Loucy (cell line): ENCODE results near the gene ANO9.

Source experiments
- H2AFZ ChIP-seq: fragments of 200-600 bp; sonication (generic); 2 replicates; pipeline ENCODE4 v1.6.0; 2016; ENCODE audit warnings: antibody characterized with exemption, mild to moderate bottlenecking, low read length, moderate library complexity
- H3F3A ChIP-seq: fragments of 200-600 bp; 2 replicates; pipeline ENCODE4 v1.6.0; 2016; ENCODE audit warnings: antibody characterized with exemption, low read depth, mild to moderate bottlenecking
- H3K27me3 ChIP-seq: fragments of 200-600 bp; sonication (generic); 2 replicates; pipeline ENCODE4 v1.6.1; 2014; ENCODE audit warnings: low read length, mild to moderate bottlenecking; ENCODE audit not compliant: insufficient read depth, poor library complexity, severe bottlenecking
- H3K36me3 ChIP-seq: fragments of 200-600 bp; sonication (generic); 2 replicates; pipeline ENCODE4 v1.6.1; 2016; ENCODE audit warnings: low read length; ENCODE audit not compliant: insufficient read depth
- H3K4me1 ChIP-seq: fragments of 200-600 bp; sonication (generic); 2 replicates; pipeline ENCODE4 v1.5.1; 2014; ENCODE audit warnings: low read length, mild to moderate bottlenecking; ENCODE audit not compliant: insufficient read depth, poor library complexity, severe bottlenecking
- H3K4me2 ChIP-seq: fragments of 200-600 bp; sonication (generic); 2 replicates; pipeline ENCODE4 v1.6.0; 2014; ENCODE audit warnings: antibody characterized with exemption, low read length, low read depth, mild to moderate bottlenecking; ENCODE audit not compliant: poor library complexity, severe bottlenecking
- H3K4me3 ChIP-seq: fragments of 200-600 bp; sonication (generic); 2 replicates; pipeline ENCODE4 v1.5.1; 2014; ENCODE audit warnings: low read length, mild to moderate bottlenecking, mixed read lengths; ENCODE audit not compliant: poor library complexity, severe bottlenecking
- H3K79me2 ChIP-seq: fragments of 200-600 bp; sonication (generic); 2 replicates; pipeline ENCODE4 v1.6.1; 2014; ENCODE audit warnings: low read length; ENCODE audit not compliant: insufficient read depth
- H3K9ac ChIP-seq: fragments of 200-600 bp; sonication (generic); 2 replicates; pipeline ENCODE4 v1.6.0; 2014; ENCODE audit warnings: mild to moderate bottlenecking, low read depth, low read length, moderate library complexity; ENCODE audit not compliant: poor library complexity, severe bottlenecking
- H3K9me2 ChIP-seq: fragments of 200-600 bp; sonication (generic); replicated peaks from 2 replicates; pipeline ENCODE4 v1.6.1; 2016; ENCODE audit warnings: low read depth, low read length, mixed read lengths
- H3K9me3 ChIP-seq: fragments of 200-600 bp; sonication (generic); 2 replicates; pipeline ENCODE4 v1.6.1; 2014; ENCODE audit warnings: mild to moderate bottlenecking, antibody characterized with exemption, low read length, low read depth; ENCODE audit not compliant: insufficient read depth
- H4K20me1 ChIP-seq: fragments of 200-600 bp; sonication (generic); 2 replicates; pipeline ENCODE4 v1.6.0; 2014; ENCODE audit warnings: antibody characterized with exemption, low read length, mild to moderate bottlenecking; ENCODE audit not compliant: insufficient read depth, poor library complexity, severe bottlenecking
- EZH2phosphoT487 ChIP-seq: fragments of 200-600 bp; IDR thresholded peaks from 2 replicates; pipeline ENCODE4 v1.6.1; 2018; ENCODE audit warnings: antibody characterized with exemption, mild to moderate bottlenecking, moderate library complexity, borderline replicate concordance
- TF ChIP-seq, protein P1 (sequence below): fragments of 200-600 bp; sonication (generic); conservative IDR thresholded peaks from 2 replicates; pipeline ENCODE4 v1.5.1; 2014; ENCODE audit warnings: mild to moderate bottlenecking, antibody characterized with exemption, low read length

Gene ANO9

GRCh38 chr11:393219-394033 lies 48.4 kb downstream of the ANO9 start:
- no peak for TF ChIP-seq EZH2phosphoT487
- TF ChIP-seq, protein P1, sequence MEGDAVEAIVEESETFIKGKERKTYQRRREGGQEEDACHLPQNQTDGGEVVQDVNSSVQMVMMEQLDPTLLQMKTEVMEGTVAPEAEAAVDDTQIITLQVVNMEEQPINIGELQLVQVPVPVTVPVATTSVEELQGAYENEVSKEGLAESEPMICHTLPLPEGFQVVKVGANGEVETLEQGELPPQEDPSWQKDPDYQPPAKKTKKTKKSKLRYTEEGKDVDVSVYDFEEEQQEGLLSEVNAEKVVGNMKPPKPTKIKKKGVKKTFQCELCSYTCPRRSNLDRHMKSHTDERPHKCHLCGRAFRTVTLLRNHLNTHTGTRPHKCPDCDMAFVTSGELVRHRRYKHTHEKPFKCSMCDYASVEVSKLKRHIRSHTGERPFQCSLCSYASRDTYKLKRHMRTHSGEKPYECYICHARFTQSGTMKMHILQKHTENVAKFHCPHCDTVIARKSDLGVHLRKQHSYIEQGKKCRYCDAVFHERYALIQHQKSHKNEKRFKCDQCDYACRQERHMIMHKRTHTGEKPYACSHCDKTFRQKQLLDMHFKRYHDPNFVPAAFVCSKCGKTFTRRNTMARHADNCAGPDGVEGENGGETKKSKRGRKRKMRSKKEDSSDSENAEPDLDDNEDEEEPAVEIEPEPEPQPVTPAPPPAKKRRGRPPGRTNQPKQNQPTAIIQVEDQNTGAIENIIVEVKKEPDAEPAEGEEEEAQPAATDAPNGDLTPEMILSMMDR, result no peak
- Histone ChIP-seq H3K36me3 (no peaks in the 10 kb centered on the region), H3K79me2 (no peaks in the 10 kb centered on the region), H3K9ac (no peak overlapping the region), H3F3A (no peaks in the 10 kb centered on the region), H3K4me1 (peaks cover 5% of the 10 kb centered on the region), H3K27me3 (no peaks in the 10 kb centered on the region), H2AFZ (no peak overlapping the region), H3K4me2 (no peak overlapping the region), H4K20me1 (no peaks in the 10 kb centered on the region), H3K9me2 (no peaks in the 10 kb centered on the region), H3K9me3 (no peaks in the 10 kb centered on the region), H3K4me3 (no peak overlapping the region)

GRCh38 chr11:392102-392777 lies 49.6 kb downstream of the ANO9 start:
- no peak overlapping the region for H3K4me3 ChIP-seq
- no peak overlapping the region for H3K4me2 ChIP-seq
- H3K27me3 ChIP-seq, result no peaks in the 10 kb centered on the region
- peaks cover 14% of the 10 kb centered on the region for H3K4me1 ChIP-seq
- no peaks in the 10 kb centered on the region for H3F3A ChIP-seq
- H2AFZ ChIP-seq, result no peak overlapping the region
- H3K9me2 ChIP-seq, result no peaks in the 10 kb centered on the region
- H3K79me2 ChIP-seq, result no peaks in the 10 kb centered on the region
- no peaks in the 10 kb centered on the region for H3K36me3 ChIP-seq
- H3K9ac ChIP-seq, result no peak overlapping the region
- H3K9me3 ChIP-seq, result no peaks in the 10 kb centered on the region
- no peak for TF ChIP-seq EZH2phosphoT487
- TF ChIP-seq, protein P1, result no peak
- no peaks in the 10 kb centered on the region for H4K20me1 ChIP-seq

DNA sequence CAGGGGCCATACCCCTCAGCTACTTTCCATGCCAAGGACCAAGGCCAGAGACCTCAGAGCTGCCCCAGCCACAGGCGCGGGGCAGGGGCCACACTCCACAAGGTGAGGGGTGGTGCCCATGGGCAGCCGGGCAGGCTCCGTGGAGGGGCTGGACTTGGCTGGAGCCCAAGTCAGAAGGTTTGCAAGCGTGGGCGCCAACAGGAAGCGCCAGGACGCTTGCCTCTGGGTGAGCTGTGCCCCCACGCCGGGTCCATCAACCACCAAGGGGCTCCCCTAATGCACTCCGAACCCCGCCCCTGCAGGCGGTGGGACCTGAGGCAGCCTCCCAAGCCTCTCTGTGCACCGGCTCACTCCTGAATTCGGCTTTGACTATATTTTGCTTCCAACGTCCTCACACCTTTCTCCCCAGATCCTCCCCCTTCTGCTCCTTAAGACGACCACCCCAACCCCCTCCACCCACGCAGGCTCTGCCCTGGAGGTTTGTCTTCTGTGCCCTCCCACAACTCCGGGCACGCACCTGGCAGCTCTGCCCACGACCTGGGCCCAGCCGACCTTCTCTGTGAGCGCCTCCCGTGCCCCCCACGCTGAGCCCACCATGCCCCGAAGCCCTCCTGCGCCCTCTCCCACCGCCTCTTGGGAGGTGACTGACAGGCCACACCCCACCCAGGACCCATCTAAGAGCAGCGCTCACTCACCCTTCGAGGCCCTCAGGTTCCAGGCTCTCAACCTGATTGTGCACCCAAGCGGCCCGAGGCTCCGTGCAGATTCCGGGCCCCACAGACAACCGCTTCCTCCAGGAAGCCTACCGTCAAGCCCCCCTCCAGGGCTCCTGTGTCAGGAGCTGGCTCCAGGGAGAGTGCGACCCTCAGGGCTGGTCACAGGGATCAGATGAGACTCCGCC lies 50.4 kb downstream of the ANO9 start:
- Histone ChIP-seq H3K79me2 (no peaks in the 10 kb centered on the region), H3K36me3 (no peaks in the 10 kb centered on the region), H4K20me1 (no peaks in the 10 kb centered on the region), H3K9ac (no peak overlapping the region), H3K4me2 (no peak overlapping the region), H3K9me3 (peaks cover 8% of the 10 kb centered on the region; the same call in 1 of the 2 replicates), H3K4me1 (peaks cover 16% of the 10 kb centered on the region), H3K27me3 (no peaks in the 10 kb centered on the region), H3K4me3 (no peak overlapping the region), H3K9me2 (no peaks in the 10 kb centered on the region), H2AFZ (no peak overlapping the region), H3F3A (no peaks in the 10 kb centered on the region)
- no peak for TF ChIP-seq EZH2phosphoT487
- TF ChIP-seq, protein P1, result no peak
